Frontal cortex (tissue), 4 donors: Measurements from ENCODE around the gene CALML4. TPM values are rescaled to one million over a fixed set of nuclear protein-coding genes. Genes with fewer than 3 reads are reported as not detected.
"Not testable (repeated sequence)": the region's sequence is repeated elsewhere in the genome, so short reads cannot be mapped to it uniquely, and the experiment has no call there.

ENCODE experiments used
- DNase-seq, 2 donors: peaks; one replicate each; pipeline ENCODE4 v3.0.0; 2012; ENCODE audit warnings: low spot score in 2 of 2
- FAIRE-seq: peaks from 2 replicates; lab custom pipeline; 2012; peaks lifted over from hg19 to GRCh38; lab: Jason Lieb, UNC
- total RNA-seq: library from RNA; depleted of rRNA; stranded (reverse); fragments of >200 nt; gene quantifications from one replicate; pipeline ENCODE4 v1.2.3, GENCODE V29; 2014
- donor health status: control.
- donor health status: control.
- donor health status: control.

The CALML4 gene
- total RNA-seq, 1 donor from 2014 or later, result 1.6 TPM

DNA sequence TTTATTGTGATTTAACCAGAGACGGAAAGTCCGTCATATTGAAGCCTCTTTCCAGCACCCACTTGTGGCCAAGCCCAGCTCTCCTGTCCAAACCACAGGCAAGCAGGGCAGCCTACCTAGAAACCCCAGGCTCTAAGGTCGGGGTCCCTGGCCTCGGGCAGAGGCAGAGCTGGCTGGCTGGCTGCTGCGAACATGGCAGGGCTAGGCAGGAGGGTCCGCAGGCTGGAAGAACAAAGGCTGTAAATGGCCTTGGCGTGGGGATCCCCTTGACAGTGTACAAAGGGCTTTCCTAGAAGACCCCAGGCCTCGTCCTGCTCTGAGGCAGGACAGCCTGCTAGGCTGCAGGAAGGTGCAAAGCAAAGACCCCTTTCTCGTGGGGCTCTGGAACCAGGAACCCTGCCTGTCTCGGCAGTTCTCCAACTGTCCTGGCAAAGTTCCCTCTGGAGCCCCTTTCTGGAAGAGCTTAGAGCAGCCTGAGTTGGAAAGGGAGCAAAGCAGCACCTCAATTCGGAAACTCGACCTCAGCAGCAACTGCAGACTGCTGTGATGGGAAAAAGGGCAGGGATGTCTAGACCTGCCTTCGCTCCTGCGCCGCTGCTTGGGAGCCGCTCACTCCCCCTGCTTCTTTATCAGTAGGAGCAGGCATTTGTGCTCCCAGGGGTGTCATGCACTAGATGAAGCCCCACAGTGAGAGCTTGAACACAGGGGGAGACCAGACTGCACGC lies 8.5 kb downstream of the CALML4 start:
- FAIRE-seq (no peak), DNase-seq (no peak)

DNA sequence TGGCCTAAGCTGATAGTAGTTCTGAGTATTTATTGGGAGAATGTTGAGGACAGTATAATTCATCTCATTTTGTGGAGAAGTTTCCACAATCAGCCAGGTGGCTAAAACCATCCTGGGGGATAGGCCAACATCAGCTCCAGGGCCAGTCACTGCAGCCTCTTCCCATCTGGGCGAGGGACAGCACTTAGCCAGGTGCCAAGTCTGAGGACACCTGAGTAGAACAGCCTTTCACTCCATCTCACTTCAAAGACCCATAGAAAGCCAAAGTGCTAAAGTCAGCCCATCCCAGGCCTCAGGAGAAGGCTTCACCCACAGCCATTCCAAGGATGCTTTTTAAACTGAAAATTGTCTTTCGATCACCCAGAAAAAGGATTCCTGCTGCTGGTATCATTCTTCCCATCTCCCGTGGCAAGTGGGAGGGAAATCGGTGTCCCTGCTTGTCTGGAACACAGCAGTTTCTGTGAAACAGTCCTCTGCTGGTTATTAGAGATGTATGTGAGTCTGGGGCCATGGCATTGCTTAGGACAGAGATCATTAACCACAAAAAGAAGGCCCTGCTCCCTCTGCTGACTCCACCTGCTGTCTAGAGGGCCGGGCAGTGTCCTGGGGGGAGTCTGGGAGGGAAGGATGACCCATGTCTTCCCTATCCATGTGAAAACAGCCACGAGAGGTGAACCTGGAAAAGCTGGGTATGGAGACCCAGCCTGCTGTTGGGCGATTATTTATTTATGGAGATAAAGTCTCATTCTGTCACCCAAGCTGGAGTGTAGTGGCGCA lies 9.6 kb downstream of the CALML4 start:
- no peak for DNase-seq
- FAIRE-seq, result no peak

- FAIRE-seq (no peak), DNase-seq (no peak)
Observed at GRCh38 chr15:68192804-68193486, 12.2 kb downstream of the CALML4 start.

- DNase-seq (no peak), FAIRE-seq (no peak)
Observed at GRCh38 chr15:68192117-68192516, 13.0 kb downstream of the CALML4 start.

GRCh38 chr15:68191555-68191954 lies 13.6 kb downstream of the CALML4 start:
- no peak for DNase-seq
- no peak for FAIRE-seq

DNA sequence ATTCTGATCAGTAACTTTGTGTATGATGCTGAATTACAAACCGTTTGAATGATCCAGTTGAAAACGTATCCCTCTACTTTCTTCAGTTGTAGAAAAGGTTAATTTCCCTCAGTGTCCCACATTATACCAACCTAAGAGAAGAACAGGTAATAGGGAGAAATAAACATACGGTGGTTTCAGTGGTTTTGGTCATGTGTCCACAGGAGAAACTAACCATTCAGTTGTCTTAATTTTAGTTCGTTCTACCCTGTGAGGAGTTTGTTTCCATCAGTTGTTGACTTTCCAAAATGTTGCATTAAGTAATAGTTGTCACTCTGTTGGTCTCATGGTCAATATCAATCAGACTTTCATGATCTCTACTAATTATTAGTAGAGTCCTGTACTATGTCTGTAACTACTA lies 15.1 kb downstream of the CALML4 start:
- FAIRE-seq, result no peak
- no peak for DNase-seq

DNA sequence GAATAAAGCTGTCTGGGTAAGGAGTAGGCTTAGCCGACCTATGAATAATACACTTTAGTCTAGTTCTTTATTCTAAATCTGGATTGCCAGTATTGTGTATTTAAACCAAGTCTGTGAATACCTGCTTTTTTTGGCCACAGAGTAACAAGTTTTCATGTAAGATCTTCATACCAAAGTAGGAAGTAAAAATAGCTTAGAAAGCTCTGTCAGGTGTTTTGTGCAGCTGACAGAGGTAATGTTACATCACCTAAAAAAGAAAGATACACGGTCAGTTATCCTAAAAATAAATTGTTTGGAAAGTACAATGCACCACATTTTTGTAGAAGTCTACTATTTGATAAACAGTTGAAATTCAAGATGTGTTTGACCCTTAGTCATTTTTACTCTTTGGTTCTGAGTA lies 16.5 kb downstream of the CALML4 start:
- FAIRE-seq (no peak), DNase-seq (no peak)

DNA sequence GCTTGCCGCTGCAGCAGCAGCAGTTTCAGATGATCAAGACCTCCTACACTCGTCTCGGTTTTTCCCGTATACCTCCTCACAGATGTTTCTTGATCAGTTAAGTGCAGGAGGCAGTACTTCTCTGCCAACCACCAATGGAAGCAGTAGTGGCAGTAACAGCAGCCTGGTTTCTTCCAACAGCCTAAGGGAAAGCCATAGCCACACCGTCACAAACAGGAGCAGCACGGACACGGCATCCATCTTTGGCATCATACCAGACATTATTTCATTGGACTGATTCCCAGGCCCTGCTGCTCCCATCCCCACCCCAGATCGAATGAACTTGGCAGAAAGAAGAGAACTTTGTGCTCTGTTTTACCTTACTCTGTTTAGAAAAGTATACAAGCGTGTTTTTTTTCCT lies 17.6 kb downstream of the CALML4 start:
- no peak for FAIRE-seq
- no peak for DNase-seq

DNA sequence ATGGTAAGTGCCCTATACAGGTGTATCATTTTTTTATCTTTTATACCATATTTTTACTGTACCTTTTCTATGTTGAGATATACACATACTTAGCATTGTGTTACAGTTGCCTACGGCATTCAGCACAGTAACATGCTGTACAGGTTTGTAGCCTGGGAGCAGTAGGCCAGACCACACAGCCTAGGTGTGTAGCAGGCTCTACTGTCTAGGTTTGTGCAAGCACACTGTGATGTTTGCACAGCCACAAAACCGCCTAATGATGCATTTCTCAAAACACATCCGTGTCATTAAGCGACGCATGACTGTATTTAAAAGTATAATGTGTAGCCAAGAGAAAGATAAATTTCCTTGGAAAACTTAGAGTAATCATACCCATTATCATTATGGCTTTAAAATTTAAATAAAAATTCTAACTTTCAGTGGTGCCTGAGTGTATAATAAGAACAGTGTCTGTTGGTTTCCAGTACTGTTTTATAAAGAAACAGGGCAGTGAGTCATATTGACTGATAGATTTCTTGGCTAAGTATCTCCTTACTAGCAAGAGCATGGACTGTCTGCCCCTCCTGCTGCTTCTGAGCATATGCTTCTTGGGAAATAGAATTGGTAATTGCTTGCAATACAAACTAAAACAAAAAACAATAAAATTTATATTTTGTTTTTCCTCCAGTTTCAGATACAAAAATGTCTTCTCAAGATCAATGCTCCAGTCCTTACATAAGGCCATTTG lies 18.3 kb downstream of the CALML4 start:
- FAIRE-seq (no peak), DNase-seq (no peak)

DNA sequence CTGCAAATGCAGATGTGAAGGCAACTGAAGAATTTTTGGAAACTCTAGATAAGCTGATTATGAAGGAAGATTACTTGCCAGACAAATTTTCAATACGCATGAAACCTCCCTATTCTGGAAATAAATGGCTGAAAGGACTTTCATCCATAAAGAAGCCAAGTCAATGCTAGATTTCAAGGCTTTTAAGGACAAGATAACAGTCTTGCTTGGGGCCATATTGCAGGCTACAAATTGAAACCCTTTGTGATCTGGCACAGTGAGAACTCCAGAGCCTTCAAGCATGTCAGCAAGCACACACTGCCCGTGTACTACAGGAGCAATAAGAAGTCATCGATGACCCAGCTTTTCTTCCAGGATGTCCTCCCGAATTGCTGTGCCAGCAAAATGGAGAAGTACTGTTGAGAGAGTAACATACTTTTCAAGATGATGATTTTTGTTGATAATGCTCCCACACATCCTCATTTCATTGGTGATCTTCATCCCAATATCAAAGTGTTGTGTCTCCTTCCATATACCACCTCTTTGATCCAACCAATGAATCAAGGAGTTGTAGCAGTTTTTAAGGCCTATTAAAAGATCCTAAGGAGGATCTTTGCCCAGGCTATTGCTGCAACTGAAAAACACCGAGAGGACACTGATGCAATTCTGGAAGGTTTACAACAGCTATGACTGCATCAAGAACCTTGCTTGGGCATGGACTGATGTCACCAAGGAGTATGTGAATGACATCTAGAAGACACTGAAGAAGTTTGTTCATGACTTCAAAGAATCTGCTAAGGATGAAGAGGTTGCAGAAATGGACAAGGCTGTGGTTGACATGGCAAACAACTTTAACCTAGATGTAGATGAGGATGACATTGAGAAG lies 20.3 kb downstream of the CALML4 start:
- no peak for FAIRE-seq
- DNase-seq, result no peak

DNA sequence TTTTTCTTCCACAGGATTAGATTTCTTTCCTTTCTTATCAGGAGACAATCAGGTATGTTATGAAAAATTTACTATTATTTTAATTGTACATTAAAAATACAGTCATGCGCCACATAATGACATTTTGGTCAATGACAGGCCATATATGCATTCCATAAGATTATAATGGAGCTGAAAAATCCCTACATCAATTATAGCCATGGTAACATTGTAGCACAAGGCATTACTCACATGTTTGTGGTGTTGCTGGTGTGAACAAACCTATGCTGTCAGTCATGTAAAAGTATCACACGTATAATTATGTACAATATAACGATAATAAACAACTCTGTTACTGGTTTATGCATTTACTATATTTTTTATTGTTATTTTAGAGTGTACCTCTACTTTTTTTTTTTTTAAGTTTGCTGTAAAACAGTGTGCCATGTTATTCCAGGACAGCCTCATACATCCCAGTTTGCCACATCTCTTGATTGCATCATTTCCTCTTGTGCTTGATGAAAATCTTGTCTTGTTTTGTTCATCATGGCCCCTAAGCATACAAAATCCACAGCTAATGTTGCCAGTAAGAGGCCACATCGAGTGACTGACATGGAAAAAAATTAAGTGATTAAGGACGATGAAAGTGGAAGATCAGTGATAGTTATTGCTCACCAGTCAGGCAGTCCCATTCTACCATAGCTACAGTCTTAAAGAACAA lies 21.4 kb downstream of the CALML4 start:
- FAIRE-seq, result no peak
- DNase-seq, result no peak

DNA sequence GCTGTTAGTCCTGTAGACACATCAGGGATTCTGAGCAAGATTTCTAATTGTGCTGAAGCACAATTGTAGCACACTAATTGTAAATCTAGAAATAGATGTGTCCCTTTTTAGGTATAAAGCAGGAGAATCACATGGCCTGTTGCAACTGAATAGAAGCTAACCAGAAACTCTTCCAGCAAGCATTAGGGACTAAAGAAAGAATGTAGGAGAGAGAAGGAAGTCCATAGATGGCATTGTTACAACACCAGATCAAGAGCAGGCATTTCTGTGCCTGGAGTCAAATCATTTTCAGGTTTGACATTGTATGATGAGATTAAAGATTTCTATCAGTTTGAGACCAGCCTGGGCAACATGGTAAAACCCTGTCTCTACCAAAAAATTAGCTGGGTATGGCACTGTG lies 27.4 kb downstream of the CALML4 start:
- FAIRE-seq (no peak), DNase-seq (no peak)

DNA sequence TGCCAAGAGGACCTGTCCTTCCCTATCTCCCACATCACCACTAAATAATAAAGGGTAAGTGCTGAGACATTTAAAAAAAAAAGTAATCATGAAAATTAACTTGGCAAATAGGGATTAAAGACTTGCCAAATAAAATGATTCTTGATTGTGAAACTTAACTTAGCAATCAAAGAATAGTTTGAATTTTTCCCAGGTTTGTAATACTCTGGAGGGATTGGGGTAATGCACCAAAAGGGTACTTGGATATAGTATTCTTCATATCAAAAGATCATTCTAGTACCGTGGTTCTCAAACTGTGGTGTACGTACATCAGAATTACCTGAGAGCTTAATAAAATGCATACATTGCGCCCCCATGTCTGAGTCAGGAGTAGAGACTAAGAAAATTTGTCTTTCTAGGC lies 28.5 kb downstream of the CALML4 start:
- DNase-seq, result no peak
- FAIRE-seq, result no peak

DNA sequence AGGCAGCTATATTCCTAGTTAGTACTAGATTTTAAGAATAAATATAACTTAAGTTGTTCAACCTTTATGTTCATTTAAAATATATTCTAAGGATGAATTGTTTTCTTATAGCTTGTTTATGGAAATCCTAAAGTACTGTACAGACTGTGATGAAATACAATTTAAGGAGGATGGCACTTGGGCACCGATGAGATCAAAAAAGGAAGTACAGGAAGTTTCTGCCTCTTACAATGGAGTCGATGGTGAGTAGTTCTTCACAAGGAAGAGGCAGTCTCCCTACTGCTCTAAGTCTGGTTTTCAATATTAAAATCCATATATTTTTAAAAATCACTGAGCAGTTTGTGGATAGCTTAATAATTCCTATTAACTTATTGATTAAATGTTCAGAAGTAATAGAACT lies 29.6 kb downstream of the CALML4 start:
- no peak for DNase-seq
- FAIRE-seq, result no peak

DNA sequence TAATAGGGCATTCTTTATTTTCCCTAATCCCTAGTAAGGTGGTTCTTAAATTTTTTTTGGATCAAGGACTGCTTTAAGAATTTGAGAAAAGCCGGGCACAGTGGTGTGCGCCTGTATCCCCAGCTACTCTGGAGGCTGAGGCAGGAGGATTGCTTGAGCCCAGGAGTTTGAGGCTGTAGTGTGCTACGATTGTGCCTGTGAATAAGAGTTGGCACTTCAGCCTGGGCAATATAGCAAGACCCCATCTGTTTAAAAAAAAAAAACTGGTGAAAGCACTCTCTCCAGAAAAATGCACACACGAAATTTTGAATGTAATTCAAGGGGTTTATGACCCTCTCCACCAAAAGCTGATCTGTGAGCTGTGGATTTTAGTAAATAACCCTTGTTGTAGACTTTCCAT lies 32.0 kb downstream of the CALML4 start:
- FAIRE-seq, result no peak
- DNase-seq, result no peak

DNA sequence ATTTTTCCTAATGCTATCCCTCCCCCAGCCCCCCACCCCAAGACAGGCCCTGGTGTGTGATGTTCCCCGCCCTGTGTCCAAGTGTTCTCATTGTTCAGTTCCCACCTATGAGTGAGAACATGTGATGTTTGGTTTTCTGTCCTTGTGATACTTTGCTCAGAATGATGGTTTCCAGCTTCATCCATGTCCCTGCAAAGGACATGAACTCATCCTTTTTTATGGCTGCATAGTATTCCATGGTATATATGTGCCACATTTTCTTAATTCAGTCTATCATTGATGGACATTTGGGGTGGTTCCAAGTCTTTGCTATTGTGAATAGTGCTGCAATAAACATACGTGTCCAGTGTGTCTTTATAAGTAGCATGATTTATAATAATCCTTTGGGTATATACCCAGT lies 33.1 kb downstream of the CALML4 start:
- DNase-seq, FAIRE-seq: not testable (repeated sequence)

DNA sequence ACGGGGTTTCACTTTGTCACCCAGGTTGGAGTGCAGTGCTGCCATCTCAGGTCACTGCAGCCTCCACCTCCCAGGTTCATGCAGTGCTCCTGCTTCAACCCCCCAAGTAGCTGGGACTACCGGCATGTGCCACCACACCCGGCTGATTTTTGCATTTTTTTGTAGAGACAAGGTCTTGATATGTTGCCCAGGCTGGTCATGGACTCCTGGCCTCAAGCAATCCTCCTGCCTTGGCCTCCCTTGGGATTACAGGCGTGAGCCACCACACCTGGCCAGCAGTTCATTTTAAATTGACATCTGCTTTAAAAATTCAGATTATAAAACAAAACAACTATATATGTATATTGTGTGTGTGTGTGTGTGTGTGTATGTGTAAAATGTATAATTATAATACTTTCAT lies 38.3 kb downstream of the CALML4 start:
- FAIRE-seq (no peak), DNase-seq (no peak)

GRCh38 chr15:68163191-68163590 lies 41.9 kb downstream of the CALML4 start:
- no peak for FAIRE-seq
- no peak for DNase-seq
